ES-I3 (cell line): ENCODE results near the gene TMEM165.
A peak's percentile ranks its signal among the peaks of the same experiment; 100 is the strongest.
"Not testable (repeated sequence)": the region's sequence is repeated elsewhere in the genome, so short reads cannot be mapped to it uniquely, and the experiment has no call there.

Experiments used
- H3K36me3 ChIP-seq: 2 replicates; pipeline ENCODE4 v1.6.1; 2013; ENCODE audit warnings: mild to moderate bottlenecking, low read length, control low read depth, moderate library complexity; ENCODE audit not compliant: insufficient read depth
- H3K4me1 ChIP-seq: 2 replicates; pipeline ENCODE4 v1.6.1; 2013; ENCODE audit warnings: mild to moderate bottlenecking, control low read depth, low read length; ENCODE audit not compliant: insufficient read depth
- H3K9ac ChIP-seq: 2 replicates; pipeline ENCODE4 v1.6.1; 2013; ENCODE audit warnings: low read depth, mild to moderate bottlenecking, low read length, moderate library complexity
- H3K9me3 ChIP-seq: 2 replicates; pipeline ENCODE4 v1.6.1; 2013; ENCODE audit warnings: mild to moderate bottlenecking, low read length, moderate library complexity; ENCODE audit not compliant: control insufficient read depth, insufficient read depth

The TMEM165 gene, protein sequence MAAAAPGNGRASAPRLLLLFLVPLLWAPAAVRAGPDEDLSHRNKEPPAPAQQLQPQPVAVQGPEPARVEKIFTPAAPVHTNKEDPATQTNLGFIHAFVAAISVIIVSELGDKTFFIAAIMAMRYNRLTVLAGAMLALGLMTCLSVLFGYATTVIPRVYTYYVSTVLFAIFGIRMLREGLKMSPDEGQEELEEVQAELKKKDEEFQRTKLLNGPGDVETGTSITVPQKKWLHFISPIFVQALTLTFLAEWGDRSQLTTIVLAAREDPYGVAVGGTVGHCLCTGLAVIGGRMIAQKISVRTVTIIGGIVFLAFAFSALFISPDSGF

DNA sequence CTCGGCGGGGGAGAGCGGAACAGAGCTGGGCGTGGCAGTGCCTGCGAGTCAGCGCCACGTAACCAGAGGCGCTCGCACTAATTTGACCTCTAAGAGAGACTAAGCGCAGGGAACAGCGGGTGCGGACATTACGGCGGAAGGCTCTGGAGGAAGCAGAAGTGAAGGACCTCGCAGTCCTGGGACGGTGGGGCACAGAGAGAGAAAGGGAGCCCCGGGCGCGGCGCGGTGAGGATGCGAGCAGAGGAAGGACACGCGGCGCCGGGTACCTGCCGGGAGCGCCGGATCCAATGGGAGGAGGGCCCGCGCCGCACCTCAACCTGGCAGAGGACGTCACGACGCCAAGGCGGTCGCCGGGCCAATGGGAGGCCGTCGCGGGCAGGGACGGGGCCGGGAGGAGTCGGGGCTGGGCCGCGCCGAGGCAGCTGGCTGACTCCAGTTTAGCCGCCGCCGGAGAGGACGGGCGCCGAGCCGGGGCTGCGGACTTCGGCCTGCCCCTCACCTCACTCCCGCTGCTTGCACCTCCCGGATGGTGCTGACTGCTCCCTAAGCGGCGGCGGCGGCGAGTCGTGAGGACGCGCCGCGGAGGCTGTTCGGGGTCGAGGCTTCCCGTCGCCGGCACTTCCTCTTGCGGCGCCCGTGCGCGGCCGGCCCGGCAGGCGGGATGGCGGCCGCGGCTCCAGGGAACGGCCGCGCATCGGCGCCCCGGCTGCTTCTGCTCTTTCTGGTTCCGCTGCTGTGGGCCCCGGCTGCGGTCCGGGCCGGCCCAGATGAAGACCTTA, at the start of gene TMEM165:
Gene TMEM165, plus strand, starts transcription at position 429 of the 779 bp plus-strand sequence. Its CDS starts 233 bp downstream, at position 662.
- Histone ChIP-seq H3K4me1 (no peaks in the 10 kb centered on the region), H3K9ac (peak within 1 kb of the TSS; percentile 93), H3K36me3 (no peaks in the 10 kb centered on the region), H3K9me3 (no peaks in the 10 kb centered on the region)

DNA sequence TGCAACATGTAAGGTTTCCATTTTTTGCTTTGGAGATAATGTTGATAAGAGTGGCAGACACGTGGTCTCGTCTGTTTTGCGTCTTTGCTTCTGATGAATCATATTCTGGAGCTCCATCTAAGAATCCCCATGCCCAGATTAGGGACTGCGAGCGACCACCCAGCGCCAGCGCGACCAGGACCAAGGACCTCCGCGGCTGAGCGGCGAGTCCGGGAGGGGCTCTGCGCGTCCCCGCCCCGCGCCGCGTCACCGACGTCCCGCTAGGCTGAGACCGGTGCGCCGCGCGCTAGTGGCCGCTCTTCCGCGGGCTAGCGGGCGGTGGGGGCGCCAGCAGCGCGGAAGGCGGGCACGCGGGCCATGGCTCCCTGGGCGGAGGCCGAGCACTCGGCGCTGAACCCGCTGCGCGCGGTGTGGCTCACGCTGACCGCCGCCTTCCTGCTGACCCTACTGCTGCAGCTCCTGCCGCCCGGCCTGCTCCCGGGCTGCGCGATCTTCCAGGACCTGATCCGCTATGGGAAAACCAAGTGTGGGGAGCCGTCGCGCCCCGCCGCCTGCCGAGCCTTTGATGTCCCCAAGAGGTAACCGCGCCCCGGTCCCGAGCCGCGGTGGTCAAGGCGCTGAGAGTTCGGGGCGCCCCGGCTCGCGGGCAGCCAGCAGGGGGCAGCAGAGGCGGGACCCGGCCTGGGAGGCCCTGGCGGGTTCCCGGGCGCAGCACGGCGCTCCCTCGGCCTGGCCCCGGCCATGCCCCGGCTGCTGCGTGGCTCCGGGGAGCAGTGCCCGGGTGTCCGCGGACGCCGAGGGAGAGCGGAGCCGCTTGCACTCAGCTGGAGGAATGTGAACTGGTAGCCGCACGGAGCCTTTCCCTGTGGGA, 49.5 kb upstream of the TMEM165 start, which contains the start of gene SRD5A3:
Gene SRD5A3, plus strand, starts transcription at position 263 of the 871 bp plus-strand sequence. Its CDS starts 95 bp downstream, at position 358.
- H3K36me3 ChIP-seq = no peaks in the 10 kb centered on the region
- H3K9ac ChIP-seq = peak within 1 kb of the TSS; percentile 90
- H3K9me3 ChIP-seq = no peaks in the 10 kb centered on the region
- 0 out of 2 replicates have a peak, but pooled peaks cover 3% of the 10 kb centered on the region for H3K4me1 ChIP-seq

DNA sequence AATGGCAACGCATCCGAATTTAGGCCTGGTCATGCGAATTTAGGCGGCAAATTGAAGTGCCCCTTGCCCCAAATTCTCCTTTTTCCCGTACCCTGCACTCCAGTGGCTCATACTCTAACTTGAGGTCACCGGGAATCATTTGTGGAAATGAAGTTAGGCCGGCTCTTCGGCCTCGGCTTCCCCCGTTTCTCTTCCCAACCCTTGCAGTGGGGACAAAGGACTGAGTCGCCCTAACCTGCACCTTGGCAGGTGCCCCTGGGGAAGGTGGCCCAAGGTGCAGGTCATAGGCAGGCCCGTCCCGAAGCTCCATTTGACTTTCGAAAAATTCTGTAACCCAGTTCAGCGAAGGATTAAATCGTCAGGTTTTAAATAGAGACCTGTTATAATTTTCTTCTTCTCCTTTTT, 48.9 kb upstream of the TMEM165 start:
- Histone ChIP-seq H3K4me1 (0 out of 2 replicates have a peak, but pooled peaks cover 3% of the 10 kb centered on the region), H3K36me3 (no peaks in the 10 kb centered on the region), H3K9me3 (no peaks in the 10 kb centered on the region), H3K9ac (peak overlapping the region; percentile 90)

DNA sequence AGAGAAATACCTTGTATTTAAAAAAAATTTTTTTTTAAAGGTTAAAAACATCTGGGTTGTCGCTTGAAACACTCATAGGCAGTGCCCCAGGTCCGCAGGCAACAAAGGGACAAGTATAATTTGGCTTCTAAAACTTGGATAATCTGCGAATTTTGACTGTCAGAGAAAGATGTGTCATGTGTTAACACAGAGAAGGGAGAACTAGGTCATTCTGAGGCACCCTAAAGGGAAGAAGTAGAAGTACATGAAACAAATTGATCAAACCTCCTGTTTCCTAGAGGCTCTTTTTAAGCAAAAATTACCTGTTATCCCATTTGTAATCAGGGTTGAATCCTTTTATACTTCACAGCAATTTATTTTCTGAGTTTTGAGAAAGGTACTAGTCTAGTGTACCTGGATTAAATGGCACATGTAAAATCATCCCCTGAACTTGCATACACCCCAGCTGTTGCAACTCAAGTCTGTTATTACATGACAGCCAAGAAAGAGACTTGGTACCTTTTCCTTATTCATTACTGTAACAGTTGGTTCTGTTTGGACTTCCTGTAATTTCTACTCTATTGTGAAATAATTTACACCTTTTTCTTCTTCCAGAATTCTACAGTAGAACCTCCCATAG, 48.0 kb upstream of the TMEM165 start:
- H3K9ac ChIP-seq = no peak overlapping the region

DNA sequence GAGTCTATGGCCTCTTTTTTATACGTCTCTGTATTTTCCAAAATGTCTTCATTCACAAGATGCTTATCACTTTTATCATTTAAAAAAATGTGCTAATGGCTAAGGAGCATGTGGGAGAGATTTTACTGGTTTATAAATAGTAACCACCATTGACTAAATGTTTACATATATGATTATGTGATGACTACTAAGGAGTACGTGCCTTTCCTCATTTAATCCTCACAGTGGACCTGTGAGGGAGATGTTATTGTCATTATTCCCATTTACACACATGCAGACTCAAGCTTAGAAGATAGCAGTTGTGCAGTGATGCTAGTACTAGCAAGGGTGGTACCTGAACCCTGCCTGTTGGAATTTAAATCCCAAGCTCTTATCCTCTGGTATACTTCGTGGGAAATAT, 47.3 kb upstream of the TMEM165 start:
- Histone ChIP-seq H3K9me3 (no peaks in the 10 kb centered on the region), H3K9ac (no peak overlapping the region), H3K36me3 (no peaks in the 10 kb centered on the region), H3K4me1 (0 out of 2 replicates have a peak, but pooled peaks cover 3% of the 10 kb centered on the region)

More for the DNA sequence above, 48.0 kb upstream of the TMEM165 start:
- 0 out of 2 replicates have a peak, but pooled peaks cover 3% of the 10 kb centered on the region for H3K4me1 ChIP-seq
- no peaks in the 10 kb centered on the region for H3K9me3 ChIP-seq
- H3K36me3 ChIP-seq = no peaks in the 10 kb centered on the region

DNA sequence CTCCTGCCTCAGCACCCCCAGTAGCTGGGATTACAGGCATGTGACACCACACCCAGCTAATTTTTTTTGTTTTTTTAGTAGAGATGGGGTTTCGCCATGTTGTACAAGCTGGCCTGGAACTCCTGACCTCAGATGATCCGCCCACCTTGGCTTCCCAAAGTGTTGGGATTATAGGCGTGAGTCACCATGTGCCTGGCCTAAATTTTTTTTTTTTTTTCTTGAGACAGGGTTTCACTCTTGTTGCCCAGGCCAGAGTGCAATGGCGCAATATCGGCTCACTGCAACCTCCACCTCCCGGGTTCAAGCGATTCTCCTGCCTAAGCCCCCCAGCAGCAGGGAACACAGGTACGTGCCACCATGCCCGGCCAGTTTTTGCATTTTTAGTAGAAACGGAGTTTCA, 44.9 kb upstream of the TMEM165 start:
- not testable (repeated sequence) for H3K4me1 ChIP-seq, H3K9ac ChIP-seq, H3K9me3 ChIP-seq, H3K36me3 ChIP-seq

DNA sequence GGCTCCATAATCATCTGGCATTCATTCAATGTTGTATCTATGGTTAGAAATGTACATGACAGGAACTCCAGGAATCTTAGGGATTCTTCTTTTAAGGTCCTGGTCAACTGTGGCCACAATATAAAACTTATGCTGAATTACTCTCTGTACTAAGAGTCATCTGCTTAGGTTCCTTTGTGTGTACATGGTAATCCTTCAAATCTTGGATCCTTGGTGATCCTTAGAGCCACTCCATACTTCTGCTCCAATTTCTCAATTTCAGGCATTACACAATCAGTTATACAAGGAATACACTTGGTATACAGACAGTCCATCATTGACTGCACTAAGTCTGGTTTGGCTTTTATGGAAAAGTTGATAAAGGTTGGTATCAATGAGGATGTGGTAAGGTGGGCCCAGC, 43.9 kb upstream of the TMEM165 start:
- Histone ChIP-seq H3K9me3 (no peaks in the 10 kb centered on the region), H3K36me3 (no peaks in the 10 kb centered on the region), H3K4me1 (0 out of 2 replicates have a peak, but pooled peaks cover 3% of the 10 kb centered on the region), H3K9ac (no peak overlapping the region)

DNA sequence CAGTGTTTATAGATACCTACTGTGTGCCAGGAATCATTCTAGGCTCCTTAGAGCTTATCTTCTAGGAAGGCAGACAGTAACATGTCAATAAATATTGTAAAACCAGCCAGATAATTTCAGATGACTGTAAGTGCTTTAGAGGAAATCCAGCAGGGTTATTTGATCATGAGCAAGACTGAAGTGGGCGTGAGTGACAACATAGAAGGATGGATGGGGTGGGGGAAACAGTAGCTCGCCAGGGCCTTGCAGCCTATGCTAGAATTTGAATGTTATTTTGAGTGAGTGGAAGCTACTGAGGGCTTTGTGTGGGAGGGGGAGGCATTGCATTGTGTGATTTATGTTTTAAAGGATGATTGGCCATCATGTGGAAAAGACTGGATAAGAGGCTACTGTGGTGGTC, 43.0 kb upstream of the TMEM165 start:
- H3K9me3 ChIP-seq = no peaks in the 10 kb centered on the region
- no peaks in the 10 kb centered on the region for H3K36me3 ChIP-seq
- H3K9ac ChIP-seq = no peak overlapping the region
- H3K4me1 ChIP-seq = 0 out of 2 replicates have a peak, but pooled peaks cover 3% of the 10 kb centered on the region

DNA sequence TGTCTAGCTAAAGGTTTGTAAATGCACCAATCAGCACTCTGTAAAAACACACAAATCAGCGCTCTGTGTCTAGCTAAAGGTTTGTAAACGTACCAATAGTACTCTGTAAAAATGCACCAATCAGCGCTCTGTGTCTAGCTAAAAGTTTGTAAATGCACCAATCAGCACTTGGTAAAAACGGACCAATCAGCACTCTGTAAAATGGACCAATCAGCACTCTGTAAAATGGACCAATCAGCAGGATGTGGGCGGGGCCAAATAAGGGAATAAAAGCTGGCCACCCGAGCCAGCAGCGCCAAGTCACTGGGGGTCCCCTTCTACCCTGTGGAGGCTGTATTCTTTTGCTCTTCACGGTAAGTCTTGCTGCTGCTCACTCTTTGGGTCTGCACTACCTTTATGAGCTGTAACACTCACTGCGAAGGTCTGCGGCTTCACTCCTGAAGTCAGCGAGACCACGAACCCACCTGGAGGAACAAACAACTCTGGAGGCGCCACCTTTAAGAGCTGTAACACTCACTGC, 42.5 kb upstream of the TMEM165 start:
- H3K9me3 ChIP-seq, H3K36me3 ChIP-seq, H3K4me1 ChIP-seq, H3K9ac ChIP-seq: not testable (repeated sequence)

DNA sequence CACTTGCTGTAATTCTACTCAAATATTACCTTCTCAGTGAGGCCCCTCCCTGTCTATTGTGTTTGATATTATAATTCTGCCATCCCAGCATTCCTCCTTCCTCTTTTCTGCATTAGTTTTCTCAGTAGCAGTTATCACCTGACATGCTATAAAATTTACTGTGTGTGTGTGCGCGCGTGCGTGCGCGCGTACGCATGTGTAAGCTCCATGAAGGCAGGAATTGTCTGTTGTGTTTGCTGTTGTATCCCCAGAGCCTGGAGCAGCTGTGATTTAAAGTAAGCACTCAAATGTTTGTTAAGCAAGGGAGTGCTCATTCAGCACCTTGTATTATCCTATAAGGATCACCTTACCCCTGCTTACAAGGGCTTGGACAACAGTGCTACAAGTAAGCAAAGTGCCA, 41.1 kb upstream of the TMEM165 start:
- no peaks in the 10 kb centered on the region for H3K9me3 ChIP-seq

DNA sequence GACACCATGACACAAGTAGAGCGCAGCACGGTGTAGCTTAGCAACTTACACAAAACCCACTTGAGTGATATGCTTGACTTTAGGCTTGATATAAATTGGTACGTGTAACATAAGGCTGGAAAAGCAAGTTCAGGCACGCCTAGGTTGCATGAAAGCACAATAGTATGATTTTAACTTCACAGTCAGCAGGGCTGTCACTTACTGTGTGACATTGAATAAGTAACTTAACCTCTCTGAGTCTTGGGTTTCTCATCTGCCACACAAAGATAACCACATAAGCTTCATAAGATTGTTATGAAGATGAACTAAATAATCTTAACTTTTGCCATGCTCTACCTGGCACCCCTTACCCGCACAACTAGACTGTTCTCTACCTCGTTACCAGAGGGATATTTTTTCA, 40.2 kb upstream of the TMEM165 start:
- Histone ChIP-seq H3K9me3 (no peaks in the 10 kb centered on the region), H3K9ac (no peak overlapping the region), H3K36me3 (no peaks in the 10 kb centered on the region), H3K4me1 (peaks cover 5% of the 10 kb centered on the region; the same call in 1 of the 2 replicates)

More for the DNA sequence above, 41.1 kb upstream of the TMEM165 start:
- no peak overlapping the region for H3K9ac ChIP-seq
- H3K4me1 ChIP-seq = peaks cover 5% of the 10 kb centered on the region; the same call in 1 of the 2 replicates
- H3K36me3 ChIP-seq = no peaks in the 10 kb centered on the region

DNA sequence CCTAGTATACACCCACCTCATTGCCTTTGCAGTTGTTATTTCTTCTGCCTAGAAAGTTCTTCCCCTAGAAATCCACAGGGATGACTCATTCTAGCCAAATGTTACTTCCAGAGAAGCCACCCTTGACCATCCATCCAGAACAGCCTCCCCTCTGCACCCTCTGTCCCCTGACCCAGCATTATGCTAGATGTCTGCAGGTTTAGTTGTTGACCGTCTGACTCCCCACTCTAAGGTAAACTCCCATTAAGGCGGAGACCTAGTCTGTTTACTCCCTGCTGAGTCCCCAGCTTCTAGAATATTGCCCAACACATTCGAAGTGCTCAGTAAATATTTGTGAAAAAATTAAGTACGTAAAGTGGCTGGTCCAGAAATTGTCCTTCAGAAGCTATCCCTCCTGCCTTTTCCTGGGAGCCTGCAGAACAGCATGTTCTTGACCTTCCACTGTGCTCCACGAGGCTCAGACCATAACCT, 38.7 kb upstream of the TMEM165 start:
- H3K9me3 ChIP-seq = no peaks in the 10 kb centered on the region
- peaks cover 5% of the 10 kb centered on the region; the same call in 1 of the 2 replicates for H3K4me1 ChIP-seq
- H3K9ac ChIP-seq = no peak overlapping the region
- H3K36me3 ChIP-seq = no peaks in the 10 kb centered on the region

DNA sequence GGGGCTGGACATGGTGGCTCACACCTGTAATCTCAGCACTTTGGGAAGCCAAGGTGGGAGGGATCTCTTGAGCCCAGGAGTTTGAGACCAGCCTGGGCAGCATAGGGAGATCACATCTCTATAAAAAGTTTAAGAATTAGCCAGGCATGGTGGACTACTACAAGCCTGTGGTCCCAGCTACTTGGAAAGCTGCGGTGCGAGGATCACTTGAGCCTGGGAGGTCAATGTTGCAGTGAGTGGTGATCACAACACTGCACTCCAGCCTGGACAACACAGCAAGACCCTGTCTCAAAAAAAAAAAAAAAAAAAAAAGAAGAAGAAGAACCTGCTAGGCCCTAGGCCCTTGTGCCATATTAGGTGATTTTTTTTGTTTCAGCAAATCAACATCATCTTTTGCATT, 37.5 kb upstream of the TMEM165 start:
- H3K36me3 ChIP-seq = no peaks in the 10 kb centered on the region
- no peak overlapping the region for H3K9ac ChIP-seq
- no peaks in the 10 kb centered on the region for H3K9me3 ChIP-seq
- peaks cover 5% of the 10 kb centered on the region; the same call in 1 of the 2 replicates for H3K4me1 ChIP-seq
